CD1c-positive myeloid dendritic cell (primary cell): ENCODE results near the gene DLK2.
"Not testable (repeated sequence)": the region's sequence is repeated elsewhere in the genome, so short reads cannot be mapped to it uniquely, and the experiment has no call there.

Experiments
- DNase-seq: peaks from one replicate; pipeline ENCODE4 v3.0.0-alpha.2; 2016; ENCODE audit errors: extremely low spot score

DLK2 gene

GRCh38 chr6:43481591-43482236, 26.4 kb upstream of the DLK2 start:
- DNase-seq: no peak

GRCh38 chr6:43481075-43481474, 25.7 kb upstream of the DLK2 start:
- no peak for DNase-seq

DNA sequence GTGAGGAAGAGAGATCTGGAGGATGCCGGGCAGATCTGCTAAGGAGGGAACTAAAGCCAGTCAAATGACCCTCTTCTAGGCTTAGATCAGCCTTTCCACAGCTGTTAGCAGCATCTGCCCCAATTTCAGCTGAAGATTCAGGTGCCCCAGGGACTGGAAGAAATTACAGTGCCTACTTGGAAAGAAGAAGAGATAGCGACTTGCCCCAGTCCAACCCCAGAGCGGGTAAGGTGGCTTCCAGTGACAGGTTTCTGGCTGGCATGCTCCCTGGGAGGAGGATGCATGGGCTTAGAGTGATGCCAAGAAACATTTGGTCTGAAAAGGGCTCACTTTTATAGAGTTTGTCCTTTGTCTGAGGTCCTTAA, 22.6 kb upstream of the DLK2 start:
- DNase-seq: no peak

- DNase-seq: peak; percentile 93
Observed at GRCh38 chr6:43477235-43478007, 22.1 kb upstream of the DLK2 start, which contains the start of gene TJAP1. TJAP1 (plus strand) TSS chr6:43477570; CDS start chr6:43499002, 21,432 bp downstream.

GRCh38 chr6:43476746-43477145, 21.4 kb upstream of the DLK2 start:
- peak; percentile 5 for DNase-seq

DNA sequence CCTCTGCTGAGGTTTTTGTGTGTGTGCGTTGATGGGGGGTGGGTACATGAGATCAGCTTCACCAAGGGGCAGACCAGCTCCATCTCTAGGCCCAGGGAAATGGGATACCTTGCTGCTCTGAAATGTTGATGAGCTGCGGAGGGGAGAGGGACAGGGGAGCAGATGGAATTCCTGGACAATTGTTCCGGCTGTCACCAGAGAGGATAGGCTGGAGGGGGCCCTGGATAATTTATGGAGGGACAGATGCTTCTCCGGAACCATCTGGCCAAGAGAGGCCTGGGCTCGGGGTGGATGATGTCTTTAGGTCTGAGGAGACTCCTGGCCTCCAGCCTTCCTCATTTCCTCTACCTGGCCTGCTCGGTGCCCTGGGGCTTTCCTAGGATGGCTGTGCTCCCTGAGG, 20.2 kb upstream of the DLK2 start:
- DNase-seq: no peak

GRCh38 chr6:43472515-43472914, 17.2 kb upstream of the DLK2 start:
- no peak for DNase-seq

DNA sequence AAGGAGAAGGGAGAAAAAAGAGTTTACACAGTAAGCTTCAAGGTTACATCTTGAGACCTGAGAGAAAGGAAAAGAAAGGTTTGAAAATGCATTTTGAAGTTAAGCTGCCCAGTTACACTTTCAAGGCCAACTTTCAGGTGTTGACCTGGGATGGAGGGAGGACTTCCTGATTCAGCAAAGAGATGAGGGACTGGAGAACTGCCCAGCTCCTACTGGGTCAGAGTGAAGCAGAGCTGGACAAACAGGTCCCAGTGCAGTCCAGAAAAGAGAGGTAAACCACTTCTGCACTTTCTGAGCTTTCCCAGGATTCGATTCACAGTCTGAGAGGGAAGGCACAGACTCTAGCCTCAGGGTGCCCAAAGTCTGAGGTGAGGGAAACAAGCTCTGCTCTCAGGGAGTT, 16.1 kb upstream of the DLK2 start:
- DNase-seq: no peak

DNA sequence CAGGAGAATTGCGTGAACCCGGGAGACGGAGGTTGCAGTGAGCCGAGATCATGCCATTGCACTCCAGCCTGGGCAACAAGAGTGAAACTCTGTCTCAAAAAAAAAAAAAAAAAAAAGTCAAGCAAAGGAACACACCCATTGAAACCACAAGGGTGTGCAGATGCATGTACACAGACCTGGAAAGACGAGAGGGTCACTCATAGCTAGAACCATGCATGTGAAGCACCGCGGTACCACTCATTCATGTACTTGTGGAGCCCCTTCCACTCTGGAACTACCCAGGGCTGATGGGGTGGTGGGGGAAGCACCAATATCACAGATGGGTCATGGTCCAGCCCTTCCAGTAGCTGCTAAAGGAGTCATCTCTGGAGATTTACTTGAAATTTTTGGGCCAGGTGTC, 14.6 kb upstream of the DLK2 start:
- no peak for DNase-seq

- DNase-seq: no peak
Observed at GRCh38 chr6:43468748-43469681, 13.7 kb upstream of the DLK2 start.

- no peak for DNase-seq
Observed at GRCh38 chr6:43468240-43468639, 12.9 kb upstream of the DLK2 start.

DNA sequence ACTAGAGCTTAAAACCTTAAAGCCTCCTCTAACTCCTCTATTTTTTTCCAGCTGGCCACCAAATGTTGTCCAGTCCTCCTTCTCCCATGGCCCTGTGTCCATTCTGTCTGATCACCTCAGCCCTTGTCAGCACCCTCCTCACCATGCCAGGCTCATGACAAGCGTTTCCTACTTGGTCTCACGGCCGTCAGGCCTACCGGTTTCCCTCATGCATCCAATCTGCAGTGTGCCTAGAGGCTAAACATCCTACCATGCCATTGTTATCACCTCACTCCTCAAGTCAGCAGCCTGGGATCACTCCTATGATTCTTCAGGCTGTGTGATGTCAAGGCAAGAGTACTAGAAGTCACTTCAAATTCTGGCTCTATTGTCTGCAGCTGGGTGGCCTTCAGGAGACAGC, 12.4 kb upstream of the DLK2 start:
- no peak for DNase-seq

DNA sequence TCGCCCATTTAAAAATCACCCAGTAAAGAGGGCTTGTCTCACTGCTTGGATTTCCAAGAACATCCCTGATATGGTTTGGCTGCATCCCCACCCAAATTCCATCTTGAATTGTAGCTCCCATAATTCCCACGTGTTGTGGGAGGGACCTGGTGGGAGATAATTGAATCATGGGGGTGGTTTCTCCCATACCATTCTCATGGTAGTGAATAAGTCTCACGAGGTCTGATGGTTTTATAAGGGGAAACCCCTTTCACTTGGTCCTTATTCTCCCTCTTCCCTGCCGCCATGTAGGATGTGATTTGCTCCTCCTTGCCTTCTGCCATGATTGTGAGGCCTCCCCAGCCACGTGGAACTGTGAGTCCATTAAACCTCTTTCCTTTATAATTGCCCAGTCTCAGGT, 11.9 kb upstream of the DLK2 start:
- not testable (repeated sequence) for DNase-seq

GRCh38 chr6:43465948-43466347, 10.6 kb upstream of the DLK2 start:
- DNase-seq: no peak

DNA sequence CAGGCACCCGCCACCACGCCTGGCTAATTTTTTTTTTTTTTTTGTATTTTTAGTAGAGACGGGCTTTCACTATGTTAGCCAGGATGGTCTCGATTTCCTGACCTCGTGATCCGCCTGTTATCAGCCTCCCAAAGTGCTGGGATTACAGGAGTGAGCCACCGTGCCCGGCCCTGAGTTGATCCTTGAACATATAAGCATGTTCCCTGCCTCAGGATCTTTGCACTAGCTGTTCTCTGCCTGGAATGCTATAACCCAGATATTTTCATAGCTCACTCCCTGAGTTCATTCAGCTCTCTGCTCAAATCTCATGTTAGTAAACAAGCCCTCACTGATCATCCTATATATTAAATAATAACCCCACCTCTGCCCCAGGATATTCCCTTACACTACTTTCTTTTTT, 9.0 kb upstream of the DLK2 start:
- no peak for DNase-seq

- DNase-seq: no peak
Observed at GRCh38 chr6:43461936-43462335, 6.6 kb upstream of the DLK2 start.

DNA sequence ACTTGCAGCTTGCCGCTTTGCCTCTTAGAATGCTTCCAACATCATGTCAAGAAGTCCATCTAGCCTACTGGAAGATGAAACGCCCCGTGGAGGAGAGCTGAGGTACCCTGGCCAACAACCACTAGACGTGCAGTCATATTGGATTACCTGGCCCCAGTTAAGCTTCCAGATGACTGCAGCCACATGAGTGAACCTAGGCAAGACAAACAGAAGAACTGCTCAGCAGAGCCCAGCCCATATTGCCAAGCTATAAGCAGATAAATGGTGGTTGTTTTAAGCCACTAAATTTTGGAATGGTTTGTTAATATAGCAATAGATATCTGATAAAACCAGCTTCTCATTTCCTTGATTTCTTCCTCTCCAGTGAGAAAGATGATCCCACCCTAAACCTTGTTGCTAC, 4.7 kb upstream of the DLK2 start:
- no peak for DNase-seq

- DNase-seq: no peak
Observed at GRCh38 chr6:43459535-43459934, 4.2 kb upstream of the DLK2 start.

DNA sequence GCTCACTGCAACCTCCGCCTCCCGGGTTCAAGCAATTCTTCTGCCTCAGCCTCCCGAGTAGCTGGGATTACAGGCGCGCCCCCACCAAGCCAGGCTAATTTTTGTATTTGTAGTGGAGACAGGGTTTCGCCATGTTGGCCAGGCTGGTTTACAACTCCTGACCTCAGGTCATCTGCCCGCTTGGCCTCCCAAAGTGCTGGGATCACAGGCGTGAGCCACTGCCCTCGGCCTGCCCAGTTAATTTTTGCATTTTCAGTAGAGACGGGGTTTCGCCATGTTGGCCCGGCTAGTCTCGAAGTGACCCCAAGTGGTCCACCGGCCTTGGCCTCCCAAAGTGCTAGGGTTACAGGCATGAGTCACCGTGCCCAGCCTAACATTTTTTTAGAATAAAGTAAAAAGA, 2.8 kb upstream of the DLK2 start:
- not testable (repeated sequence) for DNase-seq

GRCh38 chr6:43457643-43458042, 2.3 kb upstream of the DLK2 start:
- DNase-seq: no peak

DNA sequence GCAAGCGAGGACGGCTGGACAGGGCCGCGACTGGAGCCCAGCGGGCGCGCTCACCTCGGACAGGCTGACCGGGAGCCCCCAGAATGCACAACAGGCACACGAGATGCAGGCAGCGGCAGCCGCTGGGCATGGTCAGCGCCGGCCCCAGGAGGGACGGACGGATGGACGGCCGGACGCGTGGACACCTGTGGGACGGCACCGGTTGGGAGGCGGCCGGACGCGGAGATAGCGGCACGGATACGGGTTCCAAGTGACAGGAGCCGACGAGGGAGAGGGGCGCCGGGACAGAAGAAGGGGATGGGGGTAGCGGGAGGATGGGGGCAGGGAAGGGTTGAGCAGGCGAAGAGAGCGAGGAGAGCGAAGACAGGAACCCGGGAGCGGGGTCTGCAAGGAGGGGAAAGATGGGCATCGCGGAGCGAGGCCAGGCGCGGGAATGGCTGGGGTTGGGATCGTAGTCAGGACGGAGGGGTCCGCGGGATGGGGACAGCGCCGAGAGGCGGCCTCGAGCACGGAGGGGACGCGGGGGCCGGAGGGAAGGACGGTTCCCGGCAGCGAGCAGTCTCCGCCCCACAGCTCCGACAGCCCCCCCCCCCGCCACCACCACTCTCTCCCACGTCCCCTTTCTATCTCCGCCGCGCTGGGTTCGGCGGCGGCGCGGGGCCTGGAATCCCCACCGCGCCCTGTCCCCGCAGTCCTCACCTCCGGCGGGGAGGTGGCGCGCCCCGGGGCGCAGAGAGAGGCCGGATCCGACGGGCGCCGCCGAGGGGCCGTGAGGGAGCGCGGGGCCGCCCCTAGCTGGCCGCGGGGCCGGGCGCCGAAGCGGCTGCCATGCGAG, 435 bp downstream of the DLK2 start:
- DNase-seq: peak; percentile 80

DNA sequence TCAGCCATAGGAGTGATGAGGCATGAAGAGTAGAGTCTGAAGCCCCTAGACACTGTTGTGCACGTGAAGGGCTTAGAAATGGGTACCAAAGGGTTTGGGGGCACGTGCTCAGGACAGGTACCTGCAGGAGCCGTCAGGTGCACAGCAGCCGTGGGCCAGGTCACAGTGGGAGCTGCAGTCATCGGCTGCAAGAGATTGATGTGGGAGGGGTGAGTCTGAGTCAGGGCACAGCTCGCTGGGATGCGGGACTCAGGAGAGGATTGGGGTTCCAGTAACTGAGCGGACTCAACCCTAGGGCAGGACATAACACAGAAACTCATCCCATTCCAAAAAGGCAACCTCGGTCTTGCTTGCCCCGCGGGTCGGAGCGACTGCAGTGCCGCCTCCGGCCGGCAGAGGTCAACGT, 1.1 kb downstream of the DLK2 start:
- no peak for DNase-seq
